HepG2 (cell line): ENCODE data around the gene ZNF554. TPM values are rescaled to one million over a fixed set of nuclear protein-coding genes. Genes with fewer than 3 reads are reported as not detected.

Experiments used
- ARID4A ChIP-seq: sonication (generic); formaldehyde crosslinking; IDR thresholded peaks from 2 replicates; pipeline ENCODE4 v1.5.0; 2020; ENCODE audit warnings: mild to moderate bottlenecking, missing genetic modification reagents, borderline replicate concordance
- EED ChIP-seq: sonication (generic); formaldehyde crosslinking; IDR thresholded peaks from 2 replicates; pipeline ENCODE4 v1.5.0; 2020; ENCODE audit warnings: mild to moderate bottlenecking, missing genetic modification reagents
- MAZ ChIP-seq, 2 experiments: sonication (generic) in 1 of 2; formaldehyde crosslinking in 1 of 2; IDR thresholded peaks; 2 replicates each; pipeline versions ENCODE4 v1.5.0 to v1.6.1; 2012 to 2020; ENCODE audit warnings: low read depth in 2 of 2, mild to moderate bottlenecking in 2 of 2, borderline replicate concordance in 1 of 2, improper control_type of control experiment in 1 of 2, low read length in 1 of 2, missing genetic modification reagents in 1 of 2, moderate library complexity in 1 of 2
- MBD4 ChIP-seq: IDR thresholded peaks from 2 replicates; pipeline ENCODE4 v1.6.1; 2012; ENCODE audit warnings: low read length, inconsistent platforms, borderline replicate concordance
- MYNN ChIP-seq: sonication (generic); formaldehyde crosslinking; IDR thresholded peaks from 2 replicates; pipeline ENCODE4 v1.4.0; 2020; ENCODE audit warnings: mild to moderate bottlenecking, low read depth, missing genetic modification reagents
- NR2C2 ChIP-seq: sonication (generic); formaldehyde crosslinking; IDR thresholded peaks from 2 replicates; pipeline ENCODE4 v1.4.0; 2020; ENCODE audit warnings: missing genetic modification reagents, mild to moderate bottlenecking, moderate library complexity, borderline replicate concordance
- PITX1 ChIP-seq: sonication (generic); formaldehyde crosslinking; IDR thresholded peaks from 2 replicates; pipeline ENCODE4 v1.5.1; 2020; ENCODE audit warnings: mild to moderate bottlenecking, missing genetic modification reagents
- PREB ChIP-seq: sonication (generic); formaldehyde crosslinking; IDR thresholded peaks from 2 replicates; pipeline ENCODE4 v1.4.0; 2020; ENCODE audit warnings: missing genetic modification reagents
- RBFOX2 ChIP-seq: fragments of 200-400 bp; formaldehyde crosslinking; IDR thresholded peaks from 2 replicates; pipeline ENCODE4 v1.6.1; 2017; ENCODE audit warnings: low read depth, mild to moderate bottlenecking, low read length
- RFX3 ChIP-seq: IDR thresholded peaks from 2 replicates; pipeline ENCODE4 v1.6.1; 2016; ENCODE audit warnings: missing biosample characterization, missing genetic modification reagents
- TRIM24 ChIP-seq: sonication (generic); formaldehyde crosslinking; IDR thresholded peaks from 2 replicates; pipeline ENCODE4 v1.8.0; 2022; ENCODE audit warnings: mild to moderate bottlenecking, missing genetic modification reagents
- ZFYVE20 ChIP-seq: sonication (generic); formaldehyde crosslinking; IDR thresholded peaks from 2 replicates; pipeline ENCODE4 v1.8.0; 2023; ENCODE audit warnings: low read depth, mild to moderate bottlenecking, moderate library complexity, missing genetic modification reagents, borderline replicate concordance
- ZKSCAN5 ChIP-seq: sonication (generic); formaldehyde crosslinking; IDR thresholded peaks from 2 replicates; pipeline ENCODE4 v1.5.1; 2020; ENCODE audit warnings: mild to moderate bottlenecking, missing genetic modification reagents
- ZNF383 ChIP-seq: sonication (generic); formaldehyde crosslinking; IDR thresholded peaks from 2 replicates; pipeline ENCODE4 v1.4.0; 2020; ENCODE audit warnings: missing genetic modification reagents, mild to moderate bottlenecking, borderline replicate concordance
- ZNF558 ChIP-seq: sonication (generic); formaldehyde crosslinking; IDR thresholded peaks from 2 replicates; pipeline ENCODE4 v1.9.0; 2022; ENCODE audit warnings: mild to moderate bottlenecking, missing genetic modification reagents, borderline replicate concordance
- ZNF652 ChIP-seq: IDR thresholded peaks from 2 replicates; pipeline ENCODE4 v1.6.1; 2016; ENCODE audit warnings: low read depth, borderline replicate concordance
- ZNF672 ChIP-seq: sonication (generic); formaldehyde crosslinking; IDR thresholded peaks from 2 replicates; pipeline ENCODE4 v1.8.1; 2022; ENCODE audit warnings: missing genetic modification reagents
- polyA plus RNA-seq, 8 experiments: library from polyadenylated mRNA; depleted of rRNA in 3 of 8; stranded (reverse) in 7 of 8; unstranded in 1 of 8; fragments of >200 nt; fragmentation: Illumina TruSeq in 4 of 8; extraction: Trizol in 4 of 8; gene quantifications; 2 replicates each; pipeline versions ENCODE4 v1.2.1 to v1.2.3, GENCODE V29; 2011 to 2016; ENCODE audit warnings: low read depth in 4 of 8, missing spikeins in 1 of 8, mixed read lengths in 1 of 8; ENCODE audit not compliant: insufficient read depth in 1 of 8
- total RNA-seq, 5 experiments: library from RNA; depleted of rRNA; stranded (reverse); fragments of >200 nt; fragmentation: Illumina TruSeq; extraction: Trizol; gene quantifications; 2 replicates each; pipeline ENCODE4 v1.2.3, GENCODE V29; 2016; ENCODE audit warnings: low read depth in 1 of 5
- TF ChIP-seq, protein P1 (sequence below): IDR thresholded peaks from 2 replicates; pipeline ENCODE4 v1.6.1; 2012; ENCODE audit warnings: low read depth, low read length, improper control_type of control experiment
- TF ChIP-seq, protein P2 (sequence below): sonication (generic); formaldehyde crosslinking; IDR thresholded peaks from 2 replicates; pipeline ENCODE4 v1.4.0; 2020; ENCODE audit warnings: missing genetic modification reagents; ENCODE audit errors: not compliant biosample characterization
- TF ChIP-seq, protein P3 (sequence below): sonication (generic); formaldehyde crosslinking; IDR thresholded peaks from 2 replicates; pipeline ENCODE4 v1.8.0; 2022; ENCODE audit warnings: missing genetic modification reagents, low read depth, mild to moderate bottlenecking, borderline replicate concordance

The ZNF554 gene
- total and polyA plus RNA-seq, 2 of the 13 experiments (the other 11 are each of a cell fraction or from before 2014, with no cell fraction given), result 2.2 to 2.7 TPM

DNA sequence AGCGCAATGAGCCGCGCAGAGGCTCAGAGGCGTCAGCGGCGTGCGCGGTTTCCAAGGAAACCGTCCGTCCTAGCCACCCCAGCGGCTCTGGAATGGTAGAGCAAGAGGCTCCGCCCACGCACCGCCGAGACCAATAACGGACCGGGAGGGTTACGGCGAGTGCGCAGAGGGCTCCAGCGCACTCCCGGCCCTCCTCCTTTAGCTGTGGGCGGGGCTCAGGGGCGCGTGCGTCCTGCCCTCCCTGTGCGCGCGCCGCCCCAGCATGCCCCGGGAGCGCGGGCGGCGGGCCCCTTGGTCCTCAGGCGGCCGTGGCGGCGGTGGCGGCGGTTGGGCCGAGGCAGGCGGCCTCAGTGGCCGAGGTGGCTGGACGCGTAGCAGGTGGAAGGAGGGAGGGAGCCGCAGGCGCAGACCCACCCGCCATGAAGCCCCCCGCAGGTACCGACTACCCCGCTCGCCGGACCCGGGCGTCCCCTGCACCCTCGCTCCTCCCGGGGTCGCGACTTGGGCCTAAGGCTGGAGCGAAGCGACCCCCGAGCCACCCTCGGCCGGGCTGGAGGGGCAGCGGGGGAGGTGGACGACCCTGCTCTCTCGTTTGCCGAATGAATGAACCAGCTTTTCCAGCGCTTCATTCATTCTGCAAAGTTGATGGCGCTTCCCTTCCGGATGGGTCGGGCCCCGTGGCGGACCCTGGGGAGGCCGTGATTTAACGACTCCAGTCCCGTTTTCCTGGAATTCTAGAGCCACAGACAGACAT is 34.2 kb upstream of the ZNF554 start, which contains the start of gene THOP1 (continued):
- TF ChIP-seq, protein P1, sequence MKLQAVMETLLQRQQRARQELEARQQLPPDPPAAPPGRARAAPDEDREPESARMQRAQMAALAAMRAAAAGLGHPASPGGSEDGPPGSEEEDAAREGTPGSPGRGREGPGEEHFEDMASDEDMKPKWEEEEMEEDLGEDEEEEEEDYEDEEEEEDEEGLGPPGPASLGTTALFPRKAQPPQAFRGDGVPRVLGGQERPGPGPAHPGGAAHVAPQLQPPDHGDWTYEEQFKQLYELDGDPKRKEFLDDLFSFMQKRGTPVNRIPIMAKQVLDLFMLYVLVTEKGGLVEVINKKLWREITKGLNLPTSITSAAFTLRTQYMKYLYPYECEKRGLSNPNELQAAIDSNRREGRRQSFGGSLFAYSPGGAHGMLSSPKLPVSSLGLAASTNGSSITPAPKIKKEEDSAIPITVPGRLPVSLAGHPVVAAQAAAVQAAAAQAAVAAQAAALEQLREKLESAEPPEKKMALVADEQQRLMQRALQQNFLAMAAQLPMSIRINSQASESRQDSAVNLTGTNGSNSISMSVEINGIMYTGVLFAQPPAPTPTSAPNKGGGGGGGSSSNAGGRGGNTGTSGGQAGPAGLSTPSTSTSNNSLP, result no peak
- TF ChIP-seq MAZ (IDR thresholded peaks at IDR 0.05; ENCODE audit: borderline replicate concordance, low read depth, low read length) (no peak), MAZ (CRISPR knock-in tag; IDR thresholded peaks at IDR 0.05; ENCODE audit: low read depth) (peak; percentile 64), ZNF652 (no peak), ARID4A (peak; percentile 82), ZFYVE20 (CRISPR knock-in tag) (no peak), ZNF383 (CRISPR knock-in tag) (no peak), RFX3 (CRISPR knock-in tag) (peak; percentile 81), PREB (CRISPR knock-in tag) (no peak), TRIM24 (CRISPR knock-in tag) (no peak), MYNN (CRISPR knock-in tag) (0 out of 2 replicates have a peak, but pooled peaks have one; percentile 57), PITX1 (0 out of 2 replicates have a peak, but pooled peaks have one; percentile 13), RBFOX2 (peak; percentile 94), ZNF672 (CRISPR knock-in tag) (no peak), MBD4 (no peak), EED (CRISPR knock-in tag) (peak; percentile 73; the same call in 1 of the 2 replicates), ZKSCAN5 (no peak), ZNF558 (no peak; the same call in 1 of the 2 replicates), NR2C2 (CRISPR knock-in tag) (peak; percentile 62; the same call in 1 of the 2 replicates)
- TF ChIP-seq, protein P2, sequence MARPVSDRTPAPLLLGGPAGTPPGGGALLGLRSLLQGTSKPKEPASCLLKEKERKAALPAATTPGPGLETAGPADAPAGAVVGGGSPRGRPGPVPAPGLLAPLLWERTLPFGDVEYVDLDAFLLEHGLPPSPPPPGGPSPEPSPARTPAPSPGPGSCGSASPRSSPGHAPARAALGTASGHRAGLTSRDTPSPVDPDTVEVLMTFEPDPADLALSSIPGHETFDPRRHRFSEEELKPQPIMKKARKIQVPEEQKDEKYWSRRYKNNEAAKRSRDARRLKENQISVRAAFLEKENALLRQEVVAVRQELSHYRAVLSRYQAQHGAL (CRISPR knock-in tag), result no peak
- TF ChIP-seq, protein P3, sequence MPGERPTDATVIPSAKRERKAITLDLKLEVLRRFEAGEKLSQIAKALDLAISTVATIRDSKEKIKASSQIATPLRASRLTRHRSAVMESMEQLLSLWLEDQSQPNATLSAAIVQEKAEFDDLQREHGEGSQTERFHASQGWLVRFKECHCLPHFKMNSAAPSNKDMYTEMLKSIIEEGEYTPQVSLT, result no peak
